CD8-positive, alpha-beta memory T cell (primary cell): ENCODE results near the gene PIGC. TPM values are rescaled to one million over a fixed set of nuclear protein-coding genes. Genes with fewer than 3 reads are reported as not detected.

Experiments used
- CTCF ChIA-PET: fragments of 350-600 bp; sonication (Branson Sonifier 250); formaldehyde crosslinking; loops from one replicate; lab custom pipeline; 2021; ENCODE audit warnings: antibody characterized with exemption; lab: Charles Lee
- POLR2A ChIA-PET: fragments of 350-600 bp; sonication (Branson Sonifier 250); formaldehyde crosslinking; loops from one replicate; lab custom pipeline; 2021; ENCODE audit warnings: antibody characterized with exemption; lab: Charles Lee
- DNase-seq, 5 donors: peaks; one replicate each; pipeline versions ENCODE4 v3.0.0 to v3.0.0-alpha.2; 2020 to 2022; ENCODE audit warnings: mixed read lengths in 1 of 5
- H3K27ac ChIP-seq: one replicate; pipeline ENCODE4 v1.7.0; 2013; ENCODE audit warnings: low read depth, mild to moderate bottlenecking, low read length, moderate library complexity
- H3K27me3 ChIP-seq: 2 replicates; pipeline ENCODE4 v1.7.0; 2013; ENCODE audit warnings: low read length, mild to moderate bottlenecking; ENCODE audit not compliant: insufficient read depth, poor library complexity, severe bottlenecking
- H3K36me3 ChIP-seq: 2 replicates; pipeline ENCODE4 v1.7.0; 2013; ENCODE audit warnings: mild to moderate bottlenecking, low read length, moderate library complexity; ENCODE audit not compliant: insufficient read depth
- H3K4me1 ChIP-seq: 2 replicates; pipeline ENCODE4 v1.7.0; 2013; ENCODE audit warnings: mild to moderate bottlenecking, low read length, moderate library complexity; ENCODE audit not compliant: insufficient read depth
- H3K4me3 ChIP-seq: 2 replicates; pipeline ENCODE4 v1.7.0; 2013; ENCODE audit warnings: mild to moderate bottlenecking, low read length
- H3K9me3 ChIP-seq: 2 replicates; pipeline ENCODE4 v1.7.0; 2013; ENCODE audit warnings: mild to moderate bottlenecking, low read length
- H3K27ac Mint-ChIP-seq, 8 donors: one replicate each; pipeline ENCODE4 v1.8.0; 2020 to 2021; ENCODE audit warnings: mixed read lengths in 8 of 8, mild to moderate bottlenecking in 6 of 8, inconsistent platforms in 3 of 8, moderate library complexity in 3 of 8
- H3K27me3 Mint-ChIP-seq, 2 donors: one replicate each; pipeline ENCODE4 v1.8.0; 2020 to 2021; ENCODE audit warnings: mixed read lengths in 2 of 2, mild to moderate bottlenecking in 1 of 2, moderate library complexity in 1 of 2
- H3K36me3 Mint-ChIP-seq, 3 donors: one replicate each; pipeline ENCODE4 v1.8.0; 2020 to 2021; ENCODE audit warnings: mixed read lengths in 3 of 3, inconsistent platforms in 1 of 3, mild to moderate bottlenecking in 1 of 3
- H3K4me1 Mint-ChIP-seq, 3 donors: one replicate each; pipeline ENCODE4 v1.8.0; 2020 to 2021; ENCODE audit warnings: mixed read lengths in 3 of 3, inconsistent platforms in 1 of 3, mild to moderate bottlenecking in 1 of 3
- H3K4me3 Mint-ChIP-seq, 7 donors: one replicate each; pipeline ENCODE4 v1.8.0; 2020 to 2021; ENCODE audit warnings: mixed read lengths in 7 of 7, mild to moderate bottlenecking in 6 of 7, moderate library complexity in 4 of 7, inconsistent platforms in 2 of 7
- H3K9me3 Mint-ChIP-seq, 5 donors: one replicate each; pipeline ENCODE4 v1.8.0; 2020 to 2022; ENCODE audit warnings: mixed read lengths in 5 of 5, mild to moderate bottlenecking in 3 of 5, moderate library complexity in 2 of 5, inconsistent platforms in 1 of 5
- polyA plus RNA-seq: library from polyadenylated mRNA; unstranded; fragments of 300-500 nt; fragmentation: Illumina TruSeq; gene quantifications from one replicate; pipeline ENCODE4 v1.2.3, GENCODE V29; 2021
- total RNA-seq, 2 experiments: library from RNA; stranded (reverse); gene quantifications; one replicate each; pipeline ENCODE4 v1.2.3, GENCODE V29; 2021

PIGC gene
- total and polyA plus RNA-seq, 3 experiments from 2014 or later: 26.4 to 88.5 (median 27.8) TPM

GRCh38 chr1:172473842-172474241 lies 30.0 kb upstream of the PIGC start:
- no peaks in the 10 kb centered on the region for H3K4me1 ChIP-seq
- Mint-ChIP-seq H3K27me3 (peaks cover 1 to 7% of the 10 kb centered on the region in 2 donors), H3K4me1 (no peaks in the 10 kb centered on the region), H3K9me3 (no peaks in the 10 kb centered on the region), H3K4me3 (no peak overlapping the region), H3K27ac (no peak overlapping the region), H3K36me3 (no peaks in the 10 kb centered on the region)
- POLR2A ChIA-PET: no interaction called here
- no peak overlapping the region for H3K27ac ChIP-seq
- H3K4me3 ChIP-seq: no peak overlapping the region
- CTCF ChIA-PET: no interaction called here
- H3K9me3 ChIP-seq: no peaks in the 10 kb centered on the region
- H3K36me3 ChIP-seq: no peaks in the 10 kb centered on the region
- no peaks in the 10 kb centered on the region for H3K27me3 ChIP-seq
- DNase-seq: no peak

- H3K4me3 ChIP-seq: no peak overlapping the region
- Mint-ChIP-seq H3K27ac (no peak overlapping the region), H3K4me1 (no peaks in the 10 kb centered on the region), H3K4me3 (no peak overlapping the region), H3K36me3 (no peaks in the 10 kb centered on the region), H3K27me3 (peaks cover 1 to 11% of the 10 kb centered on the region in 2 donors), H3K9me3 (no peaks in the 10 kb centered on the region)
- CTCF ChIA-PET: interaction anchor here (0.9 kb wide), 1 partner anchor 8 kb away, joined by 4 read pairs; no protein-coding TSS in a partner anchor
- POLR2A ChIA-PET: no interaction called here
- no peaks in the 10 kb centered on the region for H3K27me3 ChIP-seq
- no peaks in the 10 kb centered on the region for H3K9me3 ChIP-seq
- H3K4me1 ChIP-seq: no peaks in the 10 kb centered on the region
- no peak for DNase-seq
- no peaks in the 10 kb centered on the region for H3K36me3 ChIP-seq
- no peak overlapping the region for H3K27ac ChIP-seq
These were observed 29.4 kb upstream of the PIGC start for GRCh38 chr1:172473302-172473701.

- ChIA-PET POLR2A (no interaction called here), CTCF (interaction anchor here (0.9 kb wide), 1 partner anchor 9 kb away, joined by 4 read pairs; no protein-coding TSS in a partner anchor)
- Histone ChIP-seq H3K36me3 (no peaks in the 10 kb centered on the region), H3K4me1 (no peaks in the 10 kb centered on the region), H3K9me3 (no peaks in the 10 kb centered on the region), H3K4me3 (no peak overlapping the region), H3K27me3 (no peaks in the 10 kb centered on the region), H3K27ac (no peak overlapping the region)
- Mint-ChIP-seq H3K27me3 (peaks cover 1 to 12% of the 10 kb centered on the region in 2 donors), H3K9me3 (no peaks in the 10 kb centered on the region), H3K4me3 (no peak overlapping the region), H3K36me3 (no peaks in the 10 kb centered on the region), H3K4me1 (no peaks in the 10 kb centered on the region), H3K27ac (no peak overlapping the region)
- DNase-seq: no peak
These were observed 28.6 kb upstream of the PIGC start for GRCh38 chr1:172472495-172472894.

- Mint-ChIP-seq H3K4me1 (no peaks in the 10 kb centered on the region), H3K27ac (no peak overlapping the region), H3K36me3 (no peaks in the 10 kb centered on the region), H3K27me3 (peaks cover 1 to 16% of the 10 kb centered on the region in 2 donors), H3K4me3 (no peak overlapping the region), H3K9me3 (no peaks in the 10 kb centered on the region)
- H3K4me1 ChIP-seq: no peaks in the 10 kb centered on the region
- no peak for DNase-seq
- H3K9me3 ChIP-seq: no peaks in the 10 kb centered on the region
- CTCF ChIA-PET: no interaction called here
- no peak overlapping the region for H3K4me3 ChIP-seq
- H3K27ac ChIP-seq: no peak overlapping the region
- no peaks in the 10 kb centered on the region for H3K36me3 ChIP-seq
- POLR2A ChIA-PET: no interaction called here
- H3K27me3 ChIP-seq: no peaks in the 10 kb centered on the region
These were observed 27.8 kb upstream of the PIGC start for GRCh38 chr1:172471666-172472065.

GRCh38 chr1:172470149-172470548 lies 26.3 kb upstream of the PIGC start:
- POLR2A ChIA-PET: no interaction called here
- H3K36me3 Mint-ChIP-seq: no peaks in the 10 kb centered on the region

GRCh38 chr1:172469717-172470116 lies 25.8 kb upstream of the PIGC start:
- CTCF ChIA-PET: no interaction called here
- H3K27me3 Mint-ChIP-seq: peaks cover 1 to 16% of the 10 kb centered on the region in 2 donors
- Histone ChIP-seq H3K27me3 (no peaks in the 10 kb centered on the region), H3K36me3 (no peaks in the 10 kb centered on the region), H3K9me3 (no peaks in the 10 kb centered on the region), H3K4me1 (no peaks in the 10 kb centered on the region), H3K27ac (no peak overlapping the region), H3K4me3 (no peak overlapping the region)
- no peaks in the 10 kb centered on the region for H3K9me3 Mint-ChIP-seq
- H3K27ac Mint-ChIP-seq: no peak overlapping the region
- POLR2A ChIA-PET: no interaction called here
- no peaks in the 10 kb centered on the region for H3K36me3 Mint-ChIP-seq
- H3K4me3 Mint-ChIP-seq: no peak overlapping the region
- DNase-seq: no peak
- no peaks in the 10 kb centered on the region for H3K4me1 Mint-ChIP-seq

More at GRCh38 chr1:172470149-172470548, 26.3 kb upstream of the PIGC start:
- Histone ChIP-seq H3K27me3 (no peaks in the 10 kb centered on the region), H3K4me1 (no peaks in the 10 kb centered on the region), H3K4me3 (no peak overlapping the region), H3K9me3 (no peaks in the 10 kb centered on the region), H3K27ac (no peak overlapping the region), H3K36me3 (no peaks in the 10 kb centered on the region)
- no peak overlapping the region for H3K4me3 Mint-ChIP-seq
- H3K9me3 Mint-ChIP-seq: no peaks in the 10 kb centered on the region
- H3K4me1 Mint-ChIP-seq: no peaks in the 10 kb centered on the region
- DNase-seq: no peak
- H3K27me3 Mint-ChIP-seq: peaks cover 2 to 16% of the 10 kb centered on the region in 2 donors
- CTCF ChIA-PET: no interaction called here
- no peak overlapping the region for H3K27ac Mint-ChIP-seq

- H3K36me3 ChIP-seq: no peaks in the 10 kb centered on the region
- no peak overlapping the region for H3K4me3 ChIP-seq
- CTCF ChIA-PET: no interaction called here
- Mint-ChIP-seq H3K9me3 (no peaks in the 10 kb centered on the region), H3K27ac (no peak overlapping the region), H3K4me3 (no peak overlapping the region), H3K36me3 (no peaks in the 10 kb centered on the region), H3K4me1 (no peaks in the 10 kb centered on the region), H3K27me3 (peaks cover 1 to 16% of the 10 kb centered on the region in 2 donors)
- DNase-seq: no peak
- POLR2A ChIA-PET: no interaction called here
- no peaks in the 10 kb centered on the region for H3K27me3 ChIP-seq
- H3K27ac ChIP-seq: no peak overlapping the region
- H3K9me3 ChIP-seq: no peaks in the 10 kb centered on the region
- H3K4me1 ChIP-seq: no peaks in the 10 kb centered on the region
These were observed 24.4 kb upstream of the PIGC start for GRCh38 chr1:172468296-172468695.

- Histone ChIP-seq H3K4me3 (no peak overlapping the region), H3K27ac (no peak overlapping the region), H3K9me3 (no peaks in the 10 kb centered on the region), H3K27me3 (no peaks in the 10 kb centered on the region), H3K4me1 (no peaks in the 10 kb centered on the region), H3K36me3 (no peaks in the 10 kb centered on the region)
- Mint-ChIP-seq H3K27me3 (peaks cover 1 to 16% of the 10 kb centered on the region in 2 donors), H3K27ac (no peak overlapping the region), H3K4me1 (no peaks in the 10 kb centered on the region), H3K9me3 (no peaks in the 10 kb centered on the region), H3K4me3 (no peak overlapping the region), H3K36me3 (no peaks in the 10 kb centered on the region)
- ChIA-PET POLR2A (no interaction called here), CTCF (no interaction called here)
- no peak for DNase-seq
These were observed 23.6 kb upstream of the PIGC start for GRCh38 chr1:172467446-172467845.
